ENCODE measurements around the gene MAP3K13.

DNA sequence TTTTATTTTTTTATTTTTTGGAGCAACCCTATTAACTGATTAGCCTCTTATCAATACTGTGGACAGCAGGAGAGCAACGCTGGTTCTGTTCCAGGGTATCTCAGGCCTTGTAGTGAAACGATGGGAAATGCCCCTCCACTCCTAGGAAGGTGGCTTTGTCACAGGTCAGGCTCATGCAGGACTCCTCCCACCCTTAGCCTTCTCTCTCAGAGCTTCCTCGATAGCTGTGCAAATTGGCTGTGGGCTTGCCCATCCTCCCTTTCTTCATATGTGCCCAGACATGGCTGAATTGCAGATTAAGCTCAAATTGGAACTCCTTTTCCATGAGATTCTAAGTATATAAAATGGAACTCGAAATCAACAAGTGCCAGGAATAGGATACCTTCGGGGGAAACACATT lies 97.4 kb downstream of the MAP3K13 start:
- TF ChIP-seq EZH2phosphoT487 (IDR thresholded peaks at IDR 0.05; ENCODE audit: borderline replicate concordance) (no peak), POLR2A (IDR thresholded peaks at IDR 0.05; ENCODE audit: borderline replicate concordance, extremely low read depth, insufficient read depth, insufficient read length) (no peak)
- TF ChIP-seq, protein P1, sequence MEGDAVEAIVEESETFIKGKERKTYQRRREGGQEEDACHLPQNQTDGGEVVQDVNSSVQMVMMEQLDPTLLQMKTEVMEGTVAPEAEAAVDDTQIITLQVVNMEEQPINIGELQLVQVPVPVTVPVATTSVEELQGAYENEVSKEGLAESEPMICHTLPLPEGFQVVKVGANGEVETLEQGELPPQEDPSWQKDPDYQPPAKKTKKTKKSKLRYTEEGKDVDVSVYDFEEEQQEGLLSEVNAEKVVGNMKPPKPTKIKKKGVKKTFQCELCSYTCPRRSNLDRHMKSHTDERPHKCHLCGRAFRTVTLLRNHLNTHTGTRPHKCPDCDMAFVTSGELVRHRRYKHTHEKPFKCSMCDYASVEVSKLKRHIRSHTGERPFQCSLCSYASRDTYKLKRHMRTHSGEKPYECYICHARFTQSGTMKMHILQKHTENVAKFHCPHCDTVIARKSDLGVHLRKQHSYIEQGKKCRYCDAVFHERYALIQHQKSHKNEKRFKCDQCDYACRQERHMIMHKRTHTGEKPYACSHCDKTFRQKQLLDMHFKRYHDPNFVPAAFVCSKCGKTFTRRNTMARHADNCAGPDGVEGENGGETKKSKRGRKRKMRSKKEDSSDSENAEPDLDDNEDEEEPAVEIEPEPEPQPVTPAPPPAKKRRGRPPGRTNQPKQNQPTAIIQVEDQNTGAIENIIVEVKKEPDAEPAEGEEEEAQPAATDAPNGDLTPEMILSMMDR (IDR thresholded peaks at IDR 0.05 in 2 of 3, conservative IDR thresholded peaks at IDR 0.05 in 1 of 3; ENCODE audit: borderline replicate concordance in 1 of 3, insufficient read depth in 1 of 3, low read depth in 2 of 3, low read length in 2 of 3), result no peak

All from HCT116 (cell line).